AG09319 (cell line): ENCODE results near the gene ST3GAL5.
A peak's percentile ranks its signal among the peaks of the same experiment; 100 is the strongest.

Experiments
- DNase-seq: peaks from one replicate; pipeline ENCODE4 v3.0.0-alpha.2; 2010; ENCODE audit warnings: low read depth; ENCODE audit errors: extremely low read depth
- TF ChIP-seq, protein P1 (sequence below): IDR thresholded peaks from 2 replicates; pipeline ENCODE4 v1.5.1; 2011; ENCODE audit warnings: low read depth, mild to moderate bottlenecking, inconsistent platforms, low read length, moderate library complexity

The ST3GAL5 gene

GRCh38 chr2:85888684-85889626 is at the start of gene ST3GAL5:
TSS of gene ST3GAL5 (minus strand) at chr2:85888990. CDS start at chr2:85888905, 85 bp downstream.
- DNase-seq, result peak; percentile 51
- TF ChIP-seq, protein P1, sequence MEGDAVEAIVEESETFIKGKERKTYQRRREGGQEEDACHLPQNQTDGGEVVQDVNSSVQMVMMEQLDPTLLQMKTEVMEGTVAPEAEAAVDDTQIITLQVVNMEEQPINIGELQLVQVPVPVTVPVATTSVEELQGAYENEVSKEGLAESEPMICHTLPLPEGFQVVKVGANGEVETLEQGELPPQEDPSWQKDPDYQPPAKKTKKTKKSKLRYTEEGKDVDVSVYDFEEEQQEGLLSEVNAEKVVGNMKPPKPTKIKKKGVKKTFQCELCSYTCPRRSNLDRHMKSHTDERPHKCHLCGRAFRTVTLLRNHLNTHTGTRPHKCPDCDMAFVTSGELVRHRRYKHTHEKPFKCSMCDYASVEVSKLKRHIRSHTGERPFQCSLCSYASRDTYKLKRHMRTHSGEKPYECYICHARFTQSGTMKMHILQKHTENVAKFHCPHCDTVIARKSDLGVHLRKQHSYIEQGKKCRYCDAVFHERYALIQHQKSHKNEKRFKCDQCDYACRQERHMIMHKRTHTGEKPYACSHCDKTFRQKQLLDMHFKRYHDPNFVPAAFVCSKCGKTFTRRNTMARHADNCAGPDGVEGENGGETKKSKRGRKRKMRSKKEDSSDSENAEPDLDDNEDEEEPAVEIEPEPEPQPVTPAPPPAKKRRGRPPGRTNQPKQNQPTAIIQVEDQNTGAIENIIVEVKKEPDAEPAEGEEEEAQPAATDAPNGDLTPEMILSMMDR, result peak; percentile 67

DNA sequence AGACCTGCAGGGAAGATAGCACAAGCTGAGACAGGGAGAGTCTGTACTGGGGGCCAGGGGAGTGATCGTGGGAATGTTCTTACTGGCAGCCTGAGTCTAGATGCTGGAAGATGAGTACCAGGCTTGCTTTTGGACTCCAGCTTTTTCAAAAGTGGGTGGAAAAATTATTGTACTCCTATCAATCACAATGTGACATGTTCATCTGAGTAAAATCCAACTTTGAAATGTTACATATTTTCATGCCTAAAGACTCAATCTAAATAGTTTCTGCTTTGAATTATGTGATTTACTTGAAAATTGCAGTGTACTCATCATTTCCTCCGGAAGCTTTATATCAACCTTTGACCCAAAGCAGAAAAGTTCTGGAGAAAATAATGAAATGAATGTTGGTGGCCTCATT is 49.7 kb upstream of the ST3GAL5 start:
- TF ChIP-seq, protein P1, result no peak
- no peak for DNase-seq

GRCh38 chr2:85937069-85937439 is 48.3 kb upstream of the ST3GAL5 start:
- TF ChIP-seq, protein P1, result no peak

GRCh38 chr2:85936421-85937068 is 47.8 kb upstream of the ST3GAL5 start:
- TF ChIP-seq, protein P1, result no peak
- no peak for DNase-seq

More at GRCh38 chr2:85937069-85937439, 48.3 kb upstream of the ST3GAL5 start:
- no peak for DNase-seq

GRCh38 chr2:85935746-85936208 is 47.0 kb upstream of the ST3GAL5 start:
- TF ChIP-seq, protein P1, result no peak
- DNase-seq, result no peak

GRCh38 chr2:85935170-85935745 is 46.5 kb upstream of the ST3GAL5 start:
- DNase-seq, result no peak
- TF ChIP-seq, protein P1, result no peak
